NB4 (cell line): Measurements from ENCODE around the gene PBX3.

Experiments
- CTCF ChIP-seq: IDR thresholded peaks from one replicate; pipeline ENCODE4 v1.5.1; 2012; ENCODE audit warnings: low read depth, low read length
- MAX ChIP-seq: IDR thresholded peaks from 2 replicates; pipeline ENCODE4 v1.6.1; 2011; ENCODE audit warnings: low read depth, low read length

GRCh38 chr9:125826850-125827249 is 79.7 kb downstream of the PBX3 start:
- TF ChIP-seq CTCF = no peak
- no peak for TF ChIP-seq MAX
